ENCODE data around the gene ARHGDIG. TPM values are rescaled to one million over a fixed set of nuclear protein-coding genes. Genes with fewer than 3 reads are reported as not detected.

ARHGDIG gene
- total and polyA plus RNA-seq, 7 donors: 1.6 to 5.7 (median 5.0) TPM; not detected in 1

DNA sequence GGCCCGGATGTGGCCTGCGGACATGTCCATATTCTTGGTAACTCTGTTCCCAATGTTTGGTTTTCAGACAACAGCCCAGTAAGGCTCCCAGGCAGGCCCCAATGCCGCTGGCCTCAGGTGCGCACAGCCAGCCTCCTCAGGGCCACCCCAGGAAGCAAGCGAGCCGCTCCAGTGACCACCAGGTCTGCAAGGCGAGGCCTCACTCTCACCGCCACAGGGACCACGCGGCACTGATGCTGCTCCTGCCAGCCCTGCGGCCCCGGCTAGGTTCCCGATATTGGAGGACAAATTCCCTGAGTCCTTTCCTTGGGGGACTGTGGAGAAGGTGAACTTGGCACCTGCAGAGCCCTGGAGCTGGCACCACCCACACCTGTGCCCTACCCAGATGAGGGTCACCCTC is 21.6 kb downstream of the ARHGDIG start:
- intact Hi-C loops (cut with DNase I): no loop called here
- H3K4me3 ChIP-seq: no peak overlapping the region
- TF ChIP-seq POLR2AphosphoS5 (IDR thresholded peaks at IDR 0.05) (no peak), EP300 (IDR thresholded peaks at IDR 0.05) (no peak), POLR2A (IDR thresholded peaks at IDR 0.05) (no peak)
- TF ChIP-seq, protein P1, sequence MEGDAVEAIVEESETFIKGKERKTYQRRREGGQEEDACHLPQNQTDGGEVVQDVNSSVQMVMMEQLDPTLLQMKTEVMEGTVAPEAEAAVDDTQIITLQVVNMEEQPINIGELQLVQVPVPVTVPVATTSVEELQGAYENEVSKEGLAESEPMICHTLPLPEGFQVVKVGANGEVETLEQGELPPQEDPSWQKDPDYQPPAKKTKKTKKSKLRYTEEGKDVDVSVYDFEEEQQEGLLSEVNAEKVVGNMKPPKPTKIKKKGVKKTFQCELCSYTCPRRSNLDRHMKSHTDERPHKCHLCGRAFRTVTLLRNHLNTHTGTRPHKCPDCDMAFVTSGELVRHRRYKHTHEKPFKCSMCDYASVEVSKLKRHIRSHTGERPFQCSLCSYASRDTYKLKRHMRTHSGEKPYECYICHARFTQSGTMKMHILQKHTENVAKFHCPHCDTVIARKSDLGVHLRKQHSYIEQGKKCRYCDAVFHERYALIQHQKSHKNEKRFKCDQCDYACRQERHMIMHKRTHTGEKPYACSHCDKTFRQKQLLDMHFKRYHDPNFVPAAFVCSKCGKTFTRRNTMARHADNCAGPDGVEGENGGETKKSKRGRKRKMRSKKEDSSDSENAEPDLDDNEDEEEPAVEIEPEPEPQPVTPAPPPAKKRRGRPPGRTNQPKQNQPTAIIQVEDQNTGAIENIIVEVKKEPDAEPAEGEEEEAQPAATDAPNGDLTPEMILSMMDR (IDR thresholded peaks at IDR 0.05): no peak
- 97 to 98% methylated on average over 13 of the region's 13 CpGs for WGBS, 2 donors
- H3K4me1 ChIP-seq: no peaks in the 10 kb centered on the region
- no peak overlapping the region for H3K27ac ChIP-seq
- DNase-seq: no peak
- no peaks in the 10 kb centered on the region for H3K27me3 ChIP-seq
- H3K9me3 ChIP-seq: no peaks in the 10 kb centered on the region
- peaks cover 0 to 52% (median 14%) of the 10 kb centered on the region in 4 donors for H3K36me3 ChIP-seq

GRCh38 chr16:303760-304505 is 23.5 kb downstream of the ARHGDIG start:
- 90 to 92% methylated on average over 43 of the region's 43 CpGs for WGBS, 2 donors
- intact Hi-C loops (cut with DNase I): no loop called here
- DNase-seq: no peak
- H3K4me1 ChIP-seq: no peaks in the 10 kb centered on the region
- TF ChIP-seq POLR2A (IDR thresholded peaks at IDR 0.05): no peak
- no peak for TF ChIP-seq EP300 (IDR thresholded peaks at IDR 0.05)
- TF ChIP-seq, protein P1 (IDR thresholded peaks at IDR 0.05): no peak
- TF ChIP-seq POLR2AphosphoS5 (IDR thresholded peaks at IDR 0.05): no peak
- no peaks in the 10 kb centered on the region for H3K27me3 ChIP-seq
- no peak overlapping the region for H3K4me3 ChIP-seq
- H3K36me3 ChIP-seq: peaks cover 0 to 53% (median 12%) of the 10 kb centered on the region in 4 donors
- H3K9me3 ChIP-seq: no peaks in the 10 kb centered on the region
- H3K27ac ChIP-seq: no peak overlapping the region

- no peak overlapping the region for H3K4me3 ChIP-seq
- H3K36me3 ChIP-seq: peaks cover 0 to 63% (median 16%) of the 10 kb centered on the region in 4 donors
- 93 to 94% methylated on average over 19 of the region's 19 CpGs for WGBS, 2 donors
- H3K9me3 ChIP-seq: no peaks in the 10 kb centered on the region
- H3K27me3 ChIP-seq: no peaks in the 10 kb centered on the region
- no peak for DNase-seq
- no peaks in the 10 kb centered on the region for H3K4me1 ChIP-seq
- intact Hi-C loops (cut with DNase I): no loop called here
- TF ChIP-seq POLR2AphosphoS5 (IDR thresholded peaks at IDR 0.05): no peak
- TF ChIP-seq EP300 (IDR thresholded peaks at IDR 0.05): no peak
- TF ChIP-seq, protein P1 (IDR thresholded peaks at IDR 0.05): no peak
- TF ChIP-seq POLR2A (IDR thresholded peaks at IDR 0.05): no peak
- H3K27ac ChIP-seq: no peak overlapping the region
Observed at GRCh38 chr16:305916-306626, 25.7 kb downstream of the ARHGDIG start.

DNA sequence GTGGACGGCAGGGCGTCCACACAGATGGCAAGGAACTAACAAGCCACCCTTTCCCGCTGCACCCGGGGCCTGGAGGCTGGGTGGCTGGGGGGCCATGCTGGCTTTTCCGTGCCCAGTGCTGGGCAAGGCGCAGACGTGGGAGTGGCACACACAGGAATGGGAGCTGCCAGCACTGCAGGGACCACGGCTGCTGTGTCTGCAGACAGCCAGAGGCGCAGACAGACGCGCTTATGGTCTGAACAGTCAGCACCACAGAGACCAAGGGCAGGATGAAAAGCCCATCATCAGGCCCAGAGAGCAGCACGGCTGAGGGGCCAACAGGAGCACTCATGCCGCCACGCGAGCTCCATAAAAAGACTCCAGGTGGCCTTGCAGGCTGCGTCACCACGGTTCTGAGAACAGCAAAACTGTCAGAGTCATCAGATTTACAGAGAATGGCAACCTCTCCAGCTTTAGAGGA is 26.6 kb downstream of the ARHGDIG start:
- Histone ChIP-seq H3K4me1 (no peaks in the 10 kb centered on the region), H3K36me3 (peaks cover 0 to 70% (median 21%) of the 10 kb centered on the region in 4 donors), H3K4me3 (no peak overlapping the region), H3K27ac (no peak overlapping the region), H3K9me3 (no peaks in the 10 kb centered on the region), H3K27me3 (no peaks in the 10 kb centered on the region)
- no peak for TF ChIP-seq POLR2AphosphoS5 (IDR thresholded peaks at IDR 0.05)
- TF ChIP-seq EP300 (IDR thresholded peaks at IDR 0.05): no peak
- TF ChIP-seq POLR2A (IDR thresholded peaks at IDR 0.05): no peak
- TF ChIP-seq, protein P1 (IDR thresholded peaks at IDR 0.05): no peak
- no peak for DNase-seq
- intact Hi-C loops (cut with DNase I): no loop called here
- WGBS, 2 donors: 87 to 90% methylated on average over 17 of the region's 17 CpGs

All from sigmoid colon (tissue), 7 donors.